ENCODE data around the gene ROS1.

The ROS1 gene

GRCh38 chr6:117345292-117345610 is 80.5 kb downstream of the ROS1 start:
- TF ChIP-seq CTCF (IDR thresholded peaks at IDR 0.05) = no peak

GRCh38 chr6:117344444-117345291 is 81.1 kb downstream of the ROS1 start:
- no peak for TF ChIP-seq CTCF (IDR thresholded peaks at IDR 0.05)

- no peak for TF ChIP-seq CTCF (IDR thresholded peaks at IDR 0.05)
Measured at GRCh38 chr6:117338567-117338966, 87.2 kb downstream of the ROS1 start.

GRCh38 chr6:117329926-117330325 is 95.8 kb downstream of the ROS1 start:
- no peak for TF ChIP-seq CTCF (IDR thresholded peaks at IDR 0.05)

GRCh38 chr6:117328500-117328899 is 97.2 kb downstream of the ROS1 start:
- TF ChIP-seq CTCF (IDR thresholded peaks at IDR 0.05) = no peak

- no peak for TF ChIP-seq CTCF (IDR thresholded peaks at IDR 0.05)
Measured at GRCh38 chr6:117328005-117328389, 97.7 kb downstream of the ROS1 start.

- TF ChIP-seq CTCF (IDR thresholded peaks at IDR 0.05) = no peak
Measured at GRCh38 chr6:117327149-117328004, 98.4 kb downstream of the ROS1 start.

Data from LNCAP (cell line).